Panc1 (cell line): ENCODE measurements around the gene SORCS1.

Source experiments
- CTCF ChIP-seq: fragments of 450-650 bp; IDR thresholded peaks from 2 replicates; pipeline ENCODE4 v1.5.1; 2017; ENCODE audit warnings: mild to moderate bottlenecking
- POLR2AphosphoS5 ChIP-seq: IDR thresholded peaks from 2 replicates; pipeline ENCODE4 v1.6.1; 2012; ENCODE audit warnings: mild to moderate bottlenecking, low read depth, low read length, moderate library complexity
- SIN3A ChIP-seq: IDR thresholded peaks from 2 replicates; pipeline ENCODE4 v1.6.1; 2012; ENCODE audit warnings: low read depth, mild to moderate bottlenecking, low read length, moderate library complexity, borderline replicate concordance; ENCODE audit not compliant: insufficient read depth

GRCh38 chr10:106978756-106979155, 185.8 kb downstream of the SORCS1 start:
- TF ChIP-seq CTCF: no peak
- no peak for TF ChIP-seq POLR2AphosphoS5
- no peak for TF ChIP-seq SIN3A
